ENCODE results near the gene BLACAT1. TPM values are rescaled to one million over a fixed set of nuclear protein-coding genes. Genes with fewer than 3 reads are reported as not detected.

BLACAT1 gene
- total and polyA plus RNA-seq, 4 donors = 0.44 to 2.1 (median 1.4) TPM

GRCh38 chr1:205496661-205497060 is 40.8 kb upstream of the BLACAT1 start:
- Histone ChIP-seq H3K27ac (ENCODE audit: low read depth, low read length) (no peak overlapping the region), H3K4me3 (ENCODE audit: low read depth, low read length) (no peak overlapping the region), H3K4me1 (ENCODE audit: control insufficient read depth, insufficient read depth, low read length) (peaks cover 61% of the 10 kb centered on the region), H3K36me3 (ENCODE audit: control insufficient read depth, insufficient read depth, low read length) (no peaks in the 10 kb centered on the region), H3K27me3 (ENCODE audit: control insufficient read depth, insufficient read depth, low read length) (no peaks in the 10 kb centered on the region), H3K9me3 (ENCODE audit: control insufficient read depth, insufficient read depth, low read length) (no peaks in the 10 kb centered on the region)
- DNase-seq (ENCODE audit: low read depth in 4 of 6, low spot score in 6 of 6) = no peak
- WGBS (ENCODE audit: insufficient coverage) = 100% methylated on average over 1 of the region's 1 CpG

GRCh38 chr1:205495237-205495823 is 39.5 kb upstream of the BLACAT1 start:
- peaks cover 49% of the 10 kb centered on the region for H3K4me1 ChIP-seq (ENCODE audit: control insufficient read depth, insufficient read depth, low read length)
- H3K27me3 ChIP-seq (ENCODE audit: control insufficient read depth, insufficient read depth, low read length) = no peaks in the 10 kb centered on the region
- H3K9me3 ChIP-seq (ENCODE audit: control insufficient read depth, insufficient read depth, low read length) = no peaks in the 10 kb centered on the region
- no peak overlapping the region for H3K27ac ChIP-seq (ENCODE audit: low read depth, low read length)
- no peak overlapping the region for H3K4me3 ChIP-seq (ENCODE audit: low read depth, low read length)
- WGBS (ENCODE audit: insufficient coverage) = 5% methylated on average over 3 of the region's 9 CpGs
- DNase-seq (ENCODE audit: low read depth in 4 of 6, low spot score in 6 of 6) = peak in 3 of 6 donors; percentile 52 to 88 (median 88)
- no peaks in the 10 kb centered on the region for H3K36me3 ChIP-seq (ENCODE audit: control insufficient read depth, insufficient read depth, low read length)

GRCh38 chr1:205494115-205494514 is 38.3 kb upstream of the BLACAT1 start:
- DNase-seq (ENCODE audit: low read depth in 4 of 6, low spot score in 6 of 6) = no peak
- no peaks in the 10 kb centered on the region for H3K36me3 ChIP-seq (ENCODE audit: control insufficient read depth, insufficient read depth, low read length)
- no peak overlapping the region for H3K4me3 ChIP-seq (ENCODE audit: low read depth, low read length)
- no peaks in the 10 kb centered on the region for H3K27me3 ChIP-seq (ENCODE audit: control insufficient read depth, insufficient read depth, low read length)
- H3K4me1 ChIP-seq (ENCODE audit: control insufficient read depth, insufficient read depth, low read length) = peaks cover 47% of the 10 kb centered on the region
- 60% methylated on average over 4 of the region's 4 CpGs for WGBS (ENCODE audit: insufficient coverage)
- H3K9me3 ChIP-seq (ENCODE audit: control insufficient read depth, insufficient read depth, low read length) = no peaks in the 10 kb centered on the region
- H3K27ac ChIP-seq (ENCODE audit: low read depth, low read length) = peak overlapping the region; percentile 36

GRCh38 chr1:205493241-205494085 is 37.6 kb upstream of the BLACAT1 start:
- WGBS (ENCODE audit: insufficient coverage) = 37% methylated on average over 7 of the region's 11 CpGs
- Histone ChIP-seq H3K27ac (ENCODE audit: low read depth, low read length) (peak overlapping the region; percentile 36), H3K4me1 (ENCODE audit: control insufficient read depth, insufficient read depth, low read length) (peaks cover 45% of the 10 kb centered on the region), H3K9me3 (ENCODE audit: control insufficient read depth, insufficient read depth, low read length) (no peaks in the 10 kb centered on the region), H3K36me3 (ENCODE audit: control insufficient read depth, insufficient read depth, low read length) (no peaks in the 10 kb centered on the region), H3K4me3 (ENCODE audit: low read depth, low read length) (no peak overlapping the region), H3K27me3 (ENCODE audit: control insufficient read depth, insufficient read depth, low read length) (no peaks in the 10 kb centered on the region)
- DNase-seq (ENCODE audit: low read depth in 4 of 6, low spot score in 6 of 6) = peak in 3 of 6 donors; percentile 43 to 85 (median 54)

DNA sequence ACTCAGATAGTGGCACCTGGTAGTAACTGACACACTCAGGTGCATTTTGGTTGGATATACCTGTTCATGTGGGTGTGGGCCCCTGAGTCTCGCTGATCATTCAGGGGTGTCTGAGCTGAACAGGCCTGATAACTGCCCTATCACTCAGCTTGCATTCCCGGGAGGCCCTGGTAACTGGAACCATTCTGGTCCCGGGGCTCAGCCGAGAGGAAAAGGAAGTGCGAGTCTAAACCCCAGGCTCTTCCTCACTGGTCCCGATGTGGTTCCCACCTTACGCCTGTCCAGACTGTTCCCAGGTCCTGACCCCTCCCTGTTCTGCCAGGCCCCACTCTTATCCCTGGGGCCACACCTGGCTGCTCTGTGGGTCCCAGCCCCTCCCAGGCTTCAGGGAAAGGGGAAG is 36.9 kb upstream of the BLACAT1 start:
- peaks cover 45% of the 10 kb centered on the region for H3K4me1 ChIP-seq (ENCODE audit: control insufficient read depth, insufficient read depth, low read length)
- no peak for DNase-seq (ENCODE audit: low read depth in 4 of 6, low spot score in 6 of 6)
- 63% methylated on average over 6 of the region's 7 CpGs for WGBS (ENCODE audit: insufficient coverage)
- no peaks in the 10 kb centered on the region for H3K36me3 ChIP-seq (ENCODE audit: control insufficient read depth, insufficient read depth, low read length)
- peak overlapping the region; percentile 22 for H3K27ac ChIP-seq (ENCODE audit: low read depth, low read length)
- H3K9me3 ChIP-seq (ENCODE audit: control insufficient read depth, insufficient read depth, low read length) = no peaks in the 10 kb centered on the region
- no peak overlapping the region for H3K4me3 ChIP-seq (ENCODE audit: low read depth, low read length)
- H3K27me3 ChIP-seq (ENCODE audit: control insufficient read depth, insufficient read depth, low read length) = no peaks in the 10 kb centered on the region

DNA sequence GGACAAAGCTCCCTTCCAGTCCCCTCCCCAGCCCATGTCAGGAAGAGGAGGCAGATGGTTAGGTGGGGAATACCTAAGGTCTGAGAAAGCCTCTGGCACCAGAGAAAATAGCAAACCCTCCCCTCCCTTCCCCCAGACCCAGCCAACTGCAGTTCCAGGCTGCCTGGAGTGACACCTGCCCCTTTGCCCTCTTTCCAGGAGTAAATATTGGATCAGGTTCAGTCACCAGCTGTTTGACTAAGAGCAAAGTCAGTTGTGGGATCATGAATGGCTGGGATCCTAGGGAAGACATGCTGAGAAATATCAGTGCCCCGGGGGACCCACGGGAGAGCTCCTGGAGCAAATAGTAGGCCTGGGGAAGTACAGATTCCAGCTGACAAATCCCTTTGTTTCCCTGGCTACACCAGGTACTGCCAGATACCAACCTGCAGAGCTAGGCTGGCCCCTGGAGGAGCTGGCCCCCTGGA is 36.4 kb upstream of the BLACAT1 start:
- H3K27ac ChIP-seq (ENCODE audit: low read depth, low read length) = no peak overlapping the region
- DNase-seq (ENCODE audit: low read depth in 4 of 6, low spot score in 6 of 6) = no peak
- H3K4me1 ChIP-seq (ENCODE audit: control insufficient read depth, insufficient read depth, low read length) = peaks cover 45% of the 10 kb centered on the region
- WGBS (ENCODE audit: insufficient coverage) = 70% methylated on average over 2 of the region's 2 CpGs
- H3K9me3 ChIP-seq (ENCODE audit: control insufficient read depth, insufficient read depth, low read length) = no peaks in the 10 kb centered on the region
- H3K27me3 ChIP-seq (ENCODE audit: control insufficient read depth, insufficient read depth, low read length) = no peaks in the 10 kb centered on the region
- H3K4me3 ChIP-seq (ENCODE audit: low read depth, low read length) = no peak overlapping the region
- H3K36me3 ChIP-seq (ENCODE audit: control insufficient read depth, insufficient read depth, low read length) = no peaks in the 10 kb centered on the region

DNA sequence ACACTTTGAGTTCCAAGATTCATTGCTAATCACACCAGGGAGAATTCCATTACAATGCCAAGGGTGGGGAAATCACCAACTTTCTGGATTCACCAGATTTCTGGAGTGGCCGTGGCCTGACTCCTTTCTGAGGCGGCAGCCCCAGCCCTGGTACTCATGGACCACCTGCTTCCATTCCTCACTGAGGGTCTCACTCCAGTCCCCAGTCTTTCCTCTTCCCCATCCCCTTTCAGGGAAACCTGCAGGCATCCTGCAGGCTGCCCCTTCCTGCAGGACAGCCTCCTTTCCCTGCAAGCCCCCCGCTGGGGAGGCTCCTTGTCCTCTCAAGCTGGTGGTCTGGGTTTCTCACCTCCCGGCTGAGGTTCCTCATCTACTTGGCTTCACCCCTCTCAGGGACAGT is 35.9 kb upstream of the BLACAT1 start:
- Histone ChIP-seq H3K4me3 (ENCODE audit: low read depth, low read length) (no peak overlapping the region), H3K36me3 (ENCODE audit: control insufficient read depth, insufficient read depth, low read length) (no peaks in the 10 kb centered on the region), H3K4me1 (ENCODE audit: control insufficient read depth, insufficient read depth, low read length) (peaks cover 45% of the 10 kb centered on the region), H3K9me3 (ENCODE audit: control insufficient read depth, insufficient read depth, low read length) (no peaks in the 10 kb centered on the region), H3K27ac (ENCODE audit: low read depth, low read length) (no peak overlapping the region), H3K27me3 (ENCODE audit: control insufficient read depth, insufficient read depth, low read length) (no peaks in the 10 kb centered on the region)
- WGBS (ENCODE audit: insufficient coverage) = 100% methylated on average over 2 of the region's 4 CpGs
- DNase-seq (ENCODE audit: low read depth in 4 of 6, low spot score in 6 of 6) = no peak

- peaks cover 27% of the 10 kb centered on the region for H3K4me1 ChIP-seq (ENCODE audit: control insufficient read depth, insufficient read depth, low read length)
- DNase-seq (ENCODE audit: low read depth in 4 of 6, low spot score in 6 of 6) = peak in 3 of 6 donors; percentile 43 to 78 (median 73)
- no peak overlapping the region for H3K27ac ChIP-seq (ENCODE audit: low read depth, low read length)
- WGBS (ENCODE audit: insufficient coverage) = 56% methylated on average over 9 of the region's 9 CpGs
- H3K9me3 ChIP-seq (ENCODE audit: control insufficient read depth, insufficient read depth, low read length) = no peaks in the 10 kb centered on the region
- no peak overlapping the region for H3K4me3 ChIP-seq (ENCODE audit: low read depth, low read length)
- no peaks in the 10 kb centered on the region for H3K36me3 ChIP-seq (ENCODE audit: control insufficient read depth, insufficient read depth, low read length)
- H3K27me3 ChIP-seq (ENCODE audit: control insufficient read depth, insufficient read depth, low read length) = no peaks in the 10 kb centered on the region
Observed at GRCh38 chr1:205488074-205488723, 32.4 kb upstream of the BLACAT1 start.

DNA sequence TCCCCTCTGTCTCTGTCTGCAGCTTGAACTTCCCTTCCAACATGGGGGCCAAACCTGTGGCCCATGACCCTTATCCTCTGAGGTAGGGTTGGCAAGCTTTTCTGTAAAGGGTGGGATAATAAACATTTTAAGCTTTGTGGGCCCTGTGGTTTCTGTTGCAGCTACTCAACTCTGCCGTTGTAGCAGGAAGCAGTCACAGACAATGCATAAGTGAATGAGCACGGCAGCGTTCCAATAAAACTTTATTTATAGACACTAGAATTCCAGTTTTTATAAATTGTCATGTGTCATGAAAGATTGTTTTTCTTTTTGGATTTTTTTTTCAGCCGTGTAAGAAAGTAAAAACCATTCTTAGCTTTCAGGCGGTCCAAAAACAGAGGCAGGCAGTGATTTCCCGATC is 30.4 kb upstream of the BLACAT1 start:
- H3K9me3 ChIP-seq (ENCODE audit: control insufficient read depth, insufficient read depth, low read length) = no peaks in the 10 kb centered on the region
- no peak for DNase-seq (ENCODE audit: low read depth in 4 of 6, low spot score in 6 of 6)
- no peak overlapping the region for H3K27ac ChIP-seq (ENCODE audit: low read depth, low read length)
- peaks cover 15% of the 10 kb centered on the region for H3K4me1 ChIP-seq (ENCODE audit: control insufficient read depth, insufficient read depth, low read length)
- H3K27me3 ChIP-seq (ENCODE audit: control insufficient read depth, insufficient read depth, low read length) = peaks cover 5% of the 10 kb centered on the region
- 94% methylated on average over 3 of the region's 6 CpGs for WGBS (ENCODE audit: insufficient coverage)
- no peaks in the 10 kb centered on the region for H3K36me3 ChIP-seq (ENCODE audit: control insufficient read depth, insufficient read depth, low read length)
- H3K4me3 ChIP-seq (ENCODE audit: low read depth, low read length) = no peak overlapping the region

Data from spinal cord (tissue), 10 donors.